Activated CD4-positive, alpha-beta T cell treated with anti-CD3 and anti-CD28 coated beads, Interleukin-2, amount 10 ng/mL, durations not matched to agents 7 days and 5 days (primary cell): ENCODE results near the gene MED13L. TPM values are rescaled to one million over a fixed set of nuclear protein-coding genes. Genes with fewer than 3 reads are reported as not detected.
"Not testable (repeated sequence)": the region's sequence is repeated elsewhere in the genome, so short reads cannot be mapped to it uniquely, and the experiment has no call there.

Source experiments
- CTCF ChIA-PET: fragments of 350-600 bp; sonication (Branson Sonifier 250); formaldehyde crosslinking; loops from one replicate; lab custom pipeline; 2021; ENCODE audit warnings: antibody characterized with exemption; lab: Charles Lee
- POLR2A ChIA-PET: fragments of 350-600 bp; sonication (Branson Sonifier 250); formaldehyde crosslinking; loops from one replicate; lab custom pipeline; 2021; ENCODE audit warnings: antibody characterized with exemption; lab: Charles Lee
- DNase-seq: peaks from one replicate; pipeline ENCODE4 v3.0.0-alpha.2; 2020
- H3K27ac Mint-ChIP-seq: one replicate; pipeline ENCODE4 v1.8.0; 2021; ENCODE audit warnings: mild to moderate bottlenecking, moderate library complexity, mixed read lengths
- H3K27me3 Mint-ChIP-seq: one replicate; pipeline ENCODE4 v1.8.0; 2021; ENCODE audit warnings: mixed read lengths
- H3K36me3 Mint-ChIP-seq: one replicate; pipeline ENCODE4 v1.8.0; 2021; ENCODE audit warnings: low read depth, mixed read lengths
- H3K4me1 Mint-ChIP-seq: one replicate; pipeline ENCODE4 v1.8.0; 2021; ENCODE audit warnings: mixed read lengths
- H3K4me3 Mint-ChIP-seq: one replicate; pipeline ENCODE4 v1.8.0; 2021; ENCODE audit warnings: mild to moderate bottlenecking, moderate library complexity, mixed read lengths
- H3K9me3 Mint-ChIP-seq: one replicate; pipeline ENCODE4 v1.8.0; 2021; ENCODE audit warnings: mixed read lengths
- total RNA-seq, 2 experiments: library from RNA; stranded (reverse); gene quantifications; one replicate each; pipeline ENCODE4 v1.2.3, GENCODE V29; 2021

MED13L gene
- total RNA-seq, 2 experiments from 2014 or later: 97.1 to 99.7 TPM

GRCh38 chr12:116236148-116236731 is 41.3 kb downstream of the MED13L start:
- DNase-seq: peak; percentile 54
- CTCF ChIA-PET: interaction anchor here (0.7 to 1.2 kb wide), 3 partner anchors 11 to 252 kb away, joined by 3 to 4 read pairs (median 3); no protein-coding TSS in a partner anchor
- Mint-ChIP-seq H3K9me3 (no peaks in the 10 kb centered on the region), H3K4me3 (peak overlapping the region; percentile 20), H3K4me1 (peaks cover 28% of the 10 kb centered on the region), H3K27me3 (no peaks in the 10 kb centered on the region), H3K36me3 (peaks cover 1% of the 10 kb centered on the region), H3K27ac (no peak overlapping the region)
- POLR2A ChIA-PET: interaction anchor here (0.6 kb wide), 3 partner anchors 50 to 1090 kb away, joined by 3 to 10 read pairs (median 4); no protein-coding TSS in a partner anchor

GRCh38 chr12:116234148-116234547 is 43.3 kb downstream of the MED13L start:
- POLR2A ChIA-PET: not testable (repeated sequence)

GRCh38 chr12:116233669-116234068 is 43.8 kb downstream of the MED13L start:
- Mint-ChIP-seq H3K27me3 (no peaks in the 10 kb centered on the region), H3K27ac (no peak overlapping the region), H3K9me3 (no peaks in the 10 kb centered on the region), H3K36me3 (peaks cover 5% of the 10 kb centered on the region), H3K4me1 (peaks cover 24% of the 10 kb centered on the region), H3K4me3 (no peak overlapping the region)
- POLR2A ChIA-PET: no interaction called here
- no peak for DNase-seq
- CTCF ChIA-PET: no interaction called here

More at GRCh38 chr12:116234148-116234547, 43.3 kb downstream of the MED13L start:
- H3K27me3 Mint-ChIP-seq, DNase-seq, H3K36me3 Mint-ChIP-seq, H3K4me3 Mint-ChIP-seq, H3K27ac Mint-ChIP-seq, CTCF ChIA-PET, H3K9me3 Mint-ChIP-seq: not testable (repeated sequence)
- H3K4me1 Mint-ChIP-seq: peaks cover 24% of the 10 kb centered on the region

GRCh38 chr12:116227811-116228210 is 49.7 kb downstream of the MED13L start:
- Mint-ChIP-seq H3K27ac (no peak overlapping the region), H3K4me1 (no peaks in the 10 kb centered on the region), H3K4me3 (no peak overlapping the region), H3K27me3 (no peaks in the 10 kb centered on the region), H3K36me3 (peaks cover 26% of the 10 kb centered on the region), H3K9me3 (no peaks in the 10 kb centered on the region)
- ChIA-PET CTCF (no interaction called here), POLR2A (no interaction called here)
- no peak for DNase-seq

GRCh38 chr12:116226026-116226425 is 51.5 kb downstream of the MED13L start:
- POLR2A ChIA-PET: no interaction called here
- no peak overlapping the region for H3K4me3 Mint-ChIP-seq
- H3K36me3 Mint-ChIP-seq: peaks cover 27% of the 10 kb centered on the region
- no peaks in the 10 kb centered on the region for H3K27me3 Mint-ChIP-seq
- CTCF ChIA-PET: interaction anchor here (0.7 kb wide), 1 partner anchor 28 kb away, joined by 3 read pairs; no protein-coding TSS in a partner anchor
- no peaks in the 10 kb centered on the region for H3K9me3 Mint-ChIP-seq
- H3K4me1 Mint-ChIP-seq: no peaks in the 10 kb centered on the region
- DNase-seq: no peak
- H3K27ac Mint-ChIP-seq: no peak overlapping the region

GRCh38 chr12:116222358-116222757 is 55.1 kb downstream of the MED13L start:
- no peaks in the 10 kb centered on the region for H3K9me3 Mint-ChIP-seq
- DNase-seq: no peak
- ChIA-PET CTCF (no interaction called here), POLR2A (no interaction called here)
- H3K27me3 Mint-ChIP-seq: no peaks in the 10 kb centered on the region
- H3K4me3 Mint-ChIP-seq: no peak overlapping the region
- no peak overlapping the region for H3K27ac Mint-ChIP-seq
- H3K36me3 Mint-ChIP-seq: peaks cover 24% of the 10 kb centered on the region
- peaks cover 6% of the 10 kb centered on the region for H3K4me1 Mint-ChIP-seq

- no peak overlapping the region for H3K27ac Mint-ChIP-seq
- H3K36me3 Mint-ChIP-seq: peaks cover 17% of the 10 kb centered on the region
- CTCF ChIA-PET: no interaction called here
- no peaks in the 10 kb centered on the region for H3K9me3 Mint-ChIP-seq
- no peak overlapping the region for H3K4me3 Mint-ChIP-seq
- no peak for DNase-seq
- POLR2A ChIA-PET: no interaction called here
- H3K4me1 Mint-ChIP-seq: peaks cover 10% of the 10 kb centered on the region
- no peaks in the 10 kb centered on the region for H3K27me3 Mint-ChIP-seq
Measured at GRCh38 chr12:116220756-116221155, 56.7 kb downstream of the MED13L start.

GRCh38 chr12:116217045-116217735 is 60.3 kb downstream of the MED13L start:
- H3K27ac Mint-ChIP-seq: no peak overlapping the region
- no peak for DNase-seq
- H3K9me3 Mint-ChIP-seq: no peaks in the 10 kb centered on the region
- ChIA-PET CTCF (interaction anchor here (0.9 to 1.4 kb wide), 2 partner anchors 12 to 42 kb away, joined by 3 read pairs; no protein-coding TSS in a partner anchor), POLR2A (no interaction called here)
- no peaks in the 10 kb centered on the region for H3K27me3 Mint-ChIP-seq
- no peak overlapping the region for H3K4me3 Mint-ChIP-seq
- H3K36me3 Mint-ChIP-seq: peaks cover 7% of the 10 kb centered on the region
- peaks cover 29% of the 10 kb centered on the region for H3K4me1 Mint-ChIP-seq

GRCh38 chr12:116216022-116216756 is 61.3 kb downstream of the MED13L start:
- POLR2A ChIA-PET: no interaction called here
- no peak overlapping the region for H3K27ac Mint-ChIP-seq
- no peak overlapping the region for H3K4me3 Mint-ChIP-seq

GRCh38 chr12:116215023-116215422 is 62.5 kb downstream of the MED13L start:
- H3K27ac Mint-ChIP-seq: no peak overlapping the region
- H3K36me3 Mint-ChIP-seq: peaks cover 7% of the 10 kb centered on the region
- no peaks in the 10 kb centered on the region for H3K27me3 Mint-ChIP-seq
- H3K9me3 Mint-ChIP-seq: no peaks in the 10 kb centered on the region
- peaks cover 40% of the 10 kb centered on the region for H3K4me1 Mint-ChIP-seq
- POLR2A ChIA-PET: no interaction called here
- CTCF ChIA-PET: interaction anchor here (1.4 kb wide), 1 partner anchor 10 kb away, joined by 3 read pairs; no protein-coding TSS in a partner anchor
- H3K4me3 Mint-ChIP-seq: no peak overlapping the region
- no peak for DNase-seq

More at GRCh38 chr12:116216022-116216756, 61.3 kb downstream of the MED13L start:
- Mint-ChIP-seq H3K9me3 (no peaks in the 10 kb centered on the region), H3K4me1 (peaks cover 30% of the 10 kb centered on the region), H3K27me3 (no peaks in the 10 kb centered on the region), H3K36me3 (peaks cover 7% of the 10 kb centered on the region)
- CTCF ChIA-PET: interaction anchor here (0.6 to 1.4 kb wide), 4 partner anchors 9 to 56 kb away, joined by 3 to 4 read pairs (median 4); no protein-coding TSS in a partner anchor
- DNase-seq: no peak

GRCh38 chr12:116213885-116214527 is 63.5 kb downstream of the MED13L start:
- H3K4me1 Mint-ChIP-seq: peaks cover 46% of the 10 kb centered on the region
- CTCF ChIA-PET: no interaction called here
- H3K9me3 Mint-ChIP-seq: no peaks in the 10 kb centered on the region

GRCh38 chr12:116213014-116213413 is 64.5 kb downstream of the MED13L start:
- CTCF ChIA-PET: interaction anchor here (0.6 kb wide), 1 partner anchor 266 kb away, joined by 3 read pairs; no protein-coding TSS in a partner anchor
- no peak overlapping the region for H3K27ac Mint-ChIP-seq
- DNase-seq: no peak

More at GRCh38 chr12:116213885-116214527, 63.5 kb downstream of the MED13L start:
- Mint-ChIP-seq H3K27me3 (no peaks in the 10 kb centered on the region), H3K27ac (no peak overlapping the region), H3K36me3 (peaks cover 7% of the 10 kb centered on the region), H3K4me3 (no peak overlapping the region)
- POLR2A ChIA-PET: no interaction called here
- DNase-seq: no peak

More at GRCh38 chr12:116213014-116213413, 64.5 kb downstream of the MED13L start:
- Mint-ChIP-seq H3K4me3 (no peak overlapping the region), H3K9me3 (no peaks in the 10 kb centered on the region), H3K27me3 (no peaks in the 10 kb centered on the region), H3K4me1 (peaks cover 46% of the 10 kb centered on the region), H3K36me3 (peaks cover 7% of the 10 kb centered on the region)
- POLR2A ChIA-PET: no interaction called here
